Measurements from ENCODE around the gene MAP3K14. TPM values are rescaled to one million over a fixed set of nuclear protein-coding genes. Genes with fewer than 3 reads are reported as not detected.

The MAP3K14 gene
- total and polyA plus RNA-seq, 4 donors: 1.2 to 7.8 (median 4.2) TPM

- Histone ChIP-seq H3K27ac (ENCODE audit: low read depth in 1 of 2, low read length in 2 of 2) (no peak overlapping the region), H3K36me3 (ENCODE audit: control insufficient read depth in 4 of 4, insufficient read depth in 3 of 4, low read depth in 1 of 4, low read length in 3 of 4) (no peaks in the 10 kb centered on the region), H3K9ac (ENCODE audit: low read depth in 1 of 2, low read length in 2 of 2) (no peak overlapping the region), H3K27me3 (ENCODE audit: control insufficient read depth in 4 of 4, insufficient read depth in 4 of 4, low read length in 3 of 4) (no peaks in the 10 kb centered on the region), H3K4me3 (ENCODE audit: low read depth in 1 of 3, low read length in 3 of 3) (no peak overlapping the region), H3K9me3 (ENCODE audit: control insufficient read depth in 4 of 4, low read length in 3 of 4) (no peaks in the 10 kb centered on the region), H3K4me1 (ENCODE audit: control insufficient read depth in 4 of 4, insufficient read depth in 4 of 4, low read length in 3 of 4) (peaks cover 0 to 9% (median 5%) of the 10 kb centered on the region in 4 donors)
- WGBS: 88% methylated on average over 3 of the region's 3 CpGs
- no peak for DNase-seq (ENCODE audit: low spot score)
- TF ChIP-seq HNF4G (IDR thresholded peaks at IDR 0.05) (no peak), FOXA1 (IDR thresholded peaks at IDR 0.05) (no peak), JUND (IDR thresholded peaks at IDR 0.05) (no peak), ATF3 (IDR thresholded peaks at IDR 0.05) (no peak), YY1 (IDR thresholded peaks at IDR 0.05) (no peak), MAX (IDR thresholded peaks at IDR 0.05) (no peak), RXRA (IDR thresholded peaks at IDR 0.05) (no peak), FOXA2 (IDR thresholded peaks at IDR 0.05) (no peak), ZBTB33 (IDR thresholded peaks at IDR 0.05) (no peak), EGR1 (IDR thresholded peaks at IDR 0.05; ENCODE audit: low read depth in 2 of 2) (no peak), HNF4A (conservative IDR thresholded peaks at IDR 0.05) (no peak)
These were observed 96.7 kb downstream of the MAP3K14 start for GRCh38 chr17:45220079-45220478.

GRCh38 chr17:45218895-45219661 lies 97.7 kb downstream of the MAP3K14 start:
- no peak overlapping the region for H3K27ac ChIP-seq (ENCODE audit: low read depth in 1 of 2, low read length in 2 of 2)

More at GRCh38 chr17:45218895-45219661, 97.7 kb downstream of the MAP3K14 start:
- H3K4me1 ChIP-seq (ENCODE audit: control insufficient read depth in 4 of 4, insufficient read depth in 4 of 4, low read length in 3 of 4): peaks cover 0 to 9% (median 5%) of the 10 kb centered on the region in 4 donors
- no peaks in the 10 kb centered on the region for H3K36me3 ChIP-seq (ENCODE audit: control insufficient read depth in 4 of 4, insufficient read depth in 3 of 4, low read depth in 1 of 4, low read length in 3 of 4)
- WGBS: 11% methylated on average over 12 of the region's 12 CpGs
- no peak overlapping the region for H3K9ac ChIP-seq (ENCODE audit: low read depth in 1 of 2, low read length in 2 of 2)
- DNase-seq (ENCODE audit: low spot score): peak; percentile 88
- TF ChIP-seq MAX (IDR thresholded peaks at IDR 0.05): no peak
- peak; percentile 97 for TF ChIP-seq CTCF (IDR thresholded peaks at IDR 0.05; ENCODE audit: low read depth, low read length, missing input control)
- TF ChIP-seq HNF4A (conservative IDR thresholded peaks at IDR 0.05): no peak
- TF ChIP-seq RAD21 (IDR thresholded peaks at IDR 0.05): peak; percentile 96 to 97
- H3K9me3 ChIP-seq (ENCODE audit: control insufficient read depth in 4 of 4, low read length in 3 of 4): no peaks in the 10 kb centered on the region
- H3K4me3 ChIP-seq (ENCODE audit: low read depth in 1 of 3, low read length in 3 of 3): no peak overlapping the region
- H3K27me3 ChIP-seq (ENCODE audit: control insufficient read depth in 4 of 4, insufficient read depth in 4 of 4, low read length in 3 of 4): no peaks in the 10 kb centered on the region

Other genes with a start within 250 kb of the MAP3K14 start
- 1 to 10 TPM in 1 of 2 donors, under 1 TPM in 1; 0.28 to 2.3 TPM for gene PLCD3, start 184.5 kb downstream of the MAP3K14 start, total RNA-seq
- gene PLCD3, start 184.5 kb downstream of the MAP3K14 start, polyA plus RNA-seq: 1 to 10 TPM; 1.1 to 1.6 TPM
- 10 to 100 TPM in 1 of 2 donors, 1 to 10 TPM in 1; 4.4 to 51.4 TPM for gene ACBD4, start 181.3 kb downstream of the MAP3K14 start, total RNA-seq
- 10 to 100 TPM; 43.2 to 46.5 TPM for gene ACBD4, start 181.3 kb downstream of the MAP3K14 start, polyA plus RNA-seq
- gene HEXIM1, start 168.5 kb downstream of the MAP3K14 start, total RNA-seq: 10 to 100 TPM; 13.4 to 14.3 TPM
- 10 to 100 TPM in 1 of 2 donors, 1 to 10 TPM in 1; 7.4 to 11.3 TPM for gene HEXIM1, start 168.5 kb downstream of the MAP3K14 start, polyA plus RNA-seq
- 1 to 10 TPM; 3.5 to 4.8 TPM for gene HEXIM2, start 155.1 kb downstream of the MAP3K14 start, total RNA-seq
- 10 to 100 TPM in 1 of 2 donors, 1 to 10 TPM in 1; 6.1 to 10.7 TPM for gene HEXIM2, start 155.1 kb downstream of the MAP3K14 start, polyA plus RNA-seq
- gene FMNL1, start 95.1 kb downstream of the MAP3K14 start, total RNA-seq: 1 to 10 TPM; 7.0 to 7.4 TPM
- 1 to 10 TPM; 1.5 to 2.7 TPM for gene FMNL1, start 95.1 kb downstream of the MAP3K14 start, polyA plus RNA-seq
- not detected for gene SPATA32, start 54.9 kb downstream of the MAP3K14 start, total RNA-seq
- gene SPATA32, start 54.9 kb downstream of the MAP3K14 start, polyA plus RNA-seq: not detected
- 10 to 100 TPM; 10.6 to 10.9 TPM for gene ARHGAP27, start 115.8 kb upstream of the MAP3K14 start, total RNA-seq
- 1 to 10 TPM; 1.8 to 4.9 TPM for gene ARHGAP27, start 115.8 kb upstream of the MAP3K14 start, polyA plus RNA-seq
- gene PLEKHM1, start 173.7 kb upstream of the MAP3K14 start, total RNA-seq: 10 to 100 TPM in 1 of 2 donors, 1 to 10 TPM in 1; 8.5 to 15.8 TPM
- gene PLEKHM1, start 173.7 kb upstream of the MAP3K14 start, polyA plus RNA-seq: 1 to 10 TPM; 6.2 to 8.5 TPM

All from liver (tissue), 9 donors.